H1 (cell line): Measurements from ENCODE around the gene LILRB4. TPM values are rescaled to one million over a fixed set of nuclear protein-coding genes. Genes with fewer than 3 reads are reported as not detected.

Experiments used
- CTCF ChIA-PET: fragments of 300-600 bp; sonication (Branson Sonifier 250); formaldehyde crosslinking; loops from one replicate; lab custom pipeline; 2021; ENCODE audit not compliant: partially characterized antibody; lab: Charles Lee
- POLR2A ChIA-PET: fragments of 300-600 bp; sonication (Branson Sonifier 250); formaldehyde crosslinking; loops from one replicate; lab custom pipeline; 2021; ENCODE audit warnings: inconsistent platforms; ENCODE audit not compliant: partially characterized antibody; lab: Charles Lee
- DNase-seq, 2 experiments: peaks; one replicate each; pipeline versions ENCODE4 v3.0.0 to v3.0.0-alpha.2; 2010 to 2022; ENCODE audit warnings: low spot score in 2 of 2, low read depth in 1 of 2, mixed read lengths in 1 of 2
- FAIRE-seq: peaks from 2 replicates; lab custom pipeline; 2011; peaks lifted over from hg19 to GRCh38; lab: Jason Lieb, UNC
- H2AFZ ChIP-seq: 2 replicates; pipeline ENCODE4 v1.8.1; 2012; ENCODE audit warnings: low read length, inconsistent platforms
- H2AK5ac ChIP-seq: 2 replicates; pipeline ENCODE4 v1.6.1; 2013; ENCODE audit warnings: low read depth, low read length
- H2BK120ac ChIP-seq: replicated peaks from 2 replicates; pipeline ENCODE3; 2013; ENCODE audit warnings: low read depth, low read length, inconsistent platforms
- H2BK12ac ChIP-seq: 2 replicates; pipeline ENCODE4 v1.6.1; 2013; ENCODE audit warnings: low read depth, low read length
- H2BK15ac ChIP-seq: 2 replicates; pipeline ENCODE4 v1.6.1; 2013; ENCODE audit warnings: low read length
- H2BK20ac ChIP-seq: 2 replicates; pipeline ENCODE4 v1.6.1; 2013; ENCODE audit warnings: low read length
- H2BK5ac ChIP-seq: 2 replicates; pipeline ENCODE4 v1.6.1; 2013; ENCODE audit warnings: low read depth, low read length
- H3K14ac ChIP-seq: 2 replicates; pipeline ENCODE4 v1.6.1; 2013; ENCODE audit warnings: inconsistent platforms; ENCODE audit not compliant: insufficient read length
- H3K18ac ChIP-seq: 2 replicates; pipeline ENCODE4 v1.6.1; 2013; ENCODE audit warnings: low read length; ENCODE audit errors: extremely low read depth
- H3K23ac ChIP-seq: 2 replicates; pipeline ENCODE4 v1.6.1; 2013; ENCODE audit warnings: inconsistent platforms; ENCODE audit not compliant: insufficient read length
- H3K23me2 ChIP-seq: 2 replicates; pipeline ENCODE4 v1.6.1; 2013; ENCODE audit warnings: low read depth, low read length
- H3K27ac ChIP-seq: 2 replicates; pipeline ENCODE4 v1.6.1; 2011; ENCODE audit warnings: low read depth, low read length, inconsistent platforms
- H3K27me3 ChIP-seq, 4 experiments: replicated peaks in 1 of 4; 1 replicate in 1 of 4; 2 replicates in 3 of 4; pipeline versions ENCODE4 v1.6.1 to v1.8.1; 2011 to 2013; ENCODE audit warnings: low read length in 3 of 4, mild to moderate bottlenecking in 3 of 4, inconsistent platforms in 2 of 4, mixed read lengths in 2 of 4, moderate library complexity in 1 of 4; ENCODE audit not compliant: control insufficient read depth in 3 of 4, insufficient read depth in 3 of 4; ENCODE audit errors: extremely low read depth in 1 of 4
- H3K36me3 ChIP-seq, 4 experiments: 2 replicates each; pipeline versions ENCODE4 v1.6.1 to v1.8.1; 2011 to 2013; ENCODE audit warnings: mild to moderate bottlenecking in 4 of 4, low read length in 3 of 4, moderate library complexity in 2 of 4, control low read depth in 1 of 4, inconsistent platforms in 1 of 4; ENCODE audit not compliant: insufficient read depth in 4 of 4, control insufficient read depth in 2 of 4
- H3K4ac ChIP-seq: replicated peaks from 2 replicates; pipeline ENCODE3; 2013; ENCODE audit warnings: low read length, low read depth, mixed read lengths, inconsistent platforms; ENCODE audit not compliant: insufficient read length
- H3K4me1 ChIP-seq, 4 experiments: replicated peaks in 1 of 4; 1 replicate in 1 of 4; 2 replicates in 3 of 4; pipeline versions ENCODE4 v1.6.1 to v1.8.1; 2011 to 2013; ENCODE audit warnings: low read length in 3 of 4, inconsistent platforms in 2 of 4, mixed read lengths in 1 of 4; ENCODE audit not compliant: insufficient read depth in 4 of 4, control insufficient read depth in 3 of 4
- H3K4me2 ChIP-seq, 2 experiments: 2 replicates each; pipeline versions ENCODE4 v1.6.1 to v1.8.1; 2011 to 2013; ENCODE audit warnings: low read depth in 2 of 2, low read length in 2 of 2, control low read depth in 1 of 2, inconsistent platforms in 1 of 2, mild to moderate bottlenecking in 1 of 2; ENCODE audit not compliant: insufficient read depth in 1 of 2
- H3K4me3 ChIP-seq, 4 experiments: fragments of 200-600, 300-600 bp in 1 of 4; sonication (generic), shearing (Covaris generic), sonication (Bioruptor Twin) in 1 of 4; 2 replicates each; pipeline versions ENCODE4 v1.5.1 to v1.8.1; 2011 to 2016; ENCODE audit warnings: low read length in 4 of 4, low read depth in 3 of 4, control low read depth in 2 of 4, inconsistent platforms in 2 of 4, mild to moderate bottlenecking in 2 of 4, mixed read lengths in 1 of 4, moderate library complexity in 1 of 4; ENCODE audit not compliant: insufficient read depth in 2 of 4; ENCODE audit errors: extremely low read depth in 1 of 4
- H3K56ac ChIP-seq: replicated peaks from 2 replicates; pipeline ENCODE3; 2013; ENCODE audit warnings: low read depth, mild to moderate bottlenecking, mixed read lengths, low read length, inconsistent platforms; ENCODE audit not compliant: insufficient read length
- H3K79me1 ChIP-seq: 2 replicates; pipeline ENCODE4 v1.6.1; 2013; ENCODE audit warnings: low read depth, low read length, control low read depth
- H3K79me2 ChIP-seq, 2 experiments: 2 replicates each; pipeline versions ENCODE4 v1.6.1 to v1.8.1; 2012 to 2013; ENCODE audit warnings: low read length in 2 of 2, mild to moderate bottlenecking in 2 of 2, inconsistent platforms in 1 of 2; ENCODE audit not compliant: insufficient read depth in 2 of 2, control insufficient read depth in 1 of 2
- H3K9ac ChIP-seq, 4 experiments: replicated peaks in 1 of 4; 1 replicate in 1 of 4; 2 replicates in 3 of 4; pipeline versions ENCODE4 v1.6.1 to v1.8.1; 2011 to 2013; ENCODE audit warnings: low read depth in 3 of 4, low read length in 3 of 4, control low read depth in 2 of 4, mild to moderate bottlenecking in 2 of 4, moderate library complexity in 2 of 4, inconsistent platforms in 1 of 4; ENCODE audit errors: extremely low read depth in 1 of 4
- H3K9me3 ChIP-seq, 2 experiments: 2 replicates each; pipeline versions ENCODE4 v1.6.1 to v1.8.1; 2012 to 2013; ENCODE audit warnings: mild to moderate bottlenecking in 2 of 2, moderate library complexity in 2 of 2, control low read depth in 1 of 2, inconsistent platforms in 1 of 2, low read depth in 1 of 2, low read length in 1 of 2, mixed read lengths in 1 of 2; ENCODE audit not compliant: insufficient read depth in 2 of 2
- H4K20me1 ChIP-seq, 2 experiments: replicated peaks in 1 of 2; 2 replicates each; pipeline versions ENCODE3 to v1.8.1; 2011 to 2013; ENCODE audit warnings: inconsistent platforms in 2 of 2, low read length in 2 of 2, mild to moderate bottlenecking in 1 of 2; ENCODE audit not compliant: insufficient read depth in 2 of 2, control insufficient read depth in 1 of 2
- H4K5ac ChIP-seq: 2 replicates; pipeline ENCODE4 v1.6.1; 2013; ENCODE audit warnings: low read length, low read depth, mixed read lengths, inconsistent platforms; ENCODE audit not compliant: insufficient read length
- H4K8ac ChIP-seq: 2 replicates; pipeline ENCODE4 v1.8.0; 2013; ENCODE audit warnings: mild to moderate bottlenecking, moderate library complexity, low read length, inconsistent platforms; ENCODE audit not compliant: insufficient read depth; ENCODE audit errors: extremely low read depth
- H4K91ac ChIP-seq: replicated peaks from 2 replicates; pipeline ENCODE3; 2013; ENCODE audit warnings: low read length, mixed read lengths, inconsistent platforms; ENCODE audit not compliant: insufficient read length
- FOSL1 ChIP-seq: IDR thresholded peaks from 2 replicates; pipeline ENCODE4 v1.6.1; 2011; ENCODE audit warnings: mild to moderate bottlenecking, low read depth, low read length, moderate library complexity; ENCODE audit not compliant: insufficient read depth
- SIX5 ChIP-seq: IDR thresholded peaks from 2 replicates; pipeline ENCODE4 v1.6.1; 2011; ENCODE audit warnings: mild to moderate bottlenecking, low read depth, low read length
- SRF ChIP-seq: IDR thresholded peaks from 2 replicates; pipeline ENCODE4 v1.6.1; 2011; ENCODE audit warnings: mild to moderate bottlenecking, low read depth, low read length, moderate library complexity
- SUZ12 ChIP-seq: fragments of 200-600 bp; sonication (generic); IDR thresholded peaks from 2 replicates; pipeline ENCODE4 v1.6.1; 2012; ENCODE audit warnings: mild to moderate bottlenecking, inconsistent platforms, low read length, moderate library complexity, mixed read lengths
- TAF1 ChIP-seq: IDR thresholded peaks from 2 replicates; pipeline ENCODE4 v1.6.1; 2011; ENCODE audit warnings: mild to moderate bottlenecking, low read depth, low read length
- WGBS, 2 experiments: shearing (Covaris generic) in 1 of 2; methylation state at CpG; one replicate each; pipeline versions ENCODE4 v1.1.6 to v1.1.7; 2013 to 2015; ENCODE audit warnings: low lambda C conversion rate in 2 of 2, mixed read lengths in 2 of 2, inconsistent platforms in 1 of 2, low coverage in 1 of 2, missing lambda C conversion rate in 1 of 2; ENCODE audit not compliant: insufficient replicate concordance in 2 of 2, insufficient coverage in 1 of 2, insufficient read length in 1 of 2; ENCODE audit errors: extremely low coverage in 1 of 2, missing lambda C conversion rate in 1 of 2; 5-methylcytosine and 5-hydroxymethylcytosine counted together
- polyA plus RNA-seq, 7 experiments: library from polyadenylated mRNA; depleted of rRNA in 3 of 7; stranded (reverse) in 5 of 7; unstranded in 2 of 7; fragments of >200 nt in 5 of 7; fragments of 200-250 nt in 2 of 7; gene quantifications; 1 replicate in 5 of 7; 2 replicates in 1 of 7; 4 replicates in 1 of 7; pipeline versions ENCODE4 v1.2.1 to v1.2.3, GENCODE V29; 2011 to 2013; ENCODE audit warnings: missing spikeins in 2 of 7, mixed read lengths in 2 of 7
- total RNA-seq: library from RNA; stranded (reverse); fragmentation: NEBNext Ultra II Directional; extraction: Animal tissue kit (Norgen Biotek cat#: 25700); gene quantifications from 2 replicates; pipeline ENCODE4 v1.2.1, GENCODE V29; 2021

The LILRB4 gene
- total and polyA plus RNA-seq, 2 of the 8 experiments (the other 6 are each of a cell fraction or from before 2014, with no cell fraction given): not detected

DNA sequence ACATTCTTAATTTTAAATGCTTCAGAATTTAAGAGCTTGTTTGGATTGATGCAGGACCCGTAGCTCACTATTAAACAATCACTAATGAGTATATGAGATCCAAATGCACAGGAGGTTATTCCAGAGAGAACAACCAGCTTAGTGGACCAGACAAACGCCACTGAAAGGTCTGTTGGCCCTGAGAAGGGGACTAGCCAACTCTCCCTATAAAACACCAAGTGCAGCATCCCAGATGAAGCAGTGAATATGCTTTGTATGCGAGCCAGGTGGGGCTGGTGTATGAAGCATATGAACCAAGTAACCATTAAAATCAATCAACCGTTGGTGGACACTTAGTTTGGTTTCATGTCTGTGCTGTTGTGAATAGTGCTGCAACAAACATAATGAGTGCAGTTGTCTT lies 42.3 kb upstream of the LILRB4 start:
- Histone ChIP-seq H2AFZ (no peak overlapping the region), H3K18ac (no peak overlapping the region), H3K79me1 (no peaks in the 10 kb centered on the region), H3K23ac (no peak overlapping the region), H2BK5ac (no peak overlapping the region), H3K4me3 (no peak overlapping the region), H2BK20ac (no peak overlapping the region), H3K56ac (no peak overlapping the region), H3K27me3 (no peaks in the 10 kb centered on the region), H4K20me1 (no peaks in the 10 kb centered on the region), H3K79me2 (no peaks in the 10 kb centered on the region), H2BK15ac (no peak overlapping the region), H3K9me3 (peaks cover 25 to 47% of the 10 kb centered on the region in 2 experiments; a peak in 3 of 4 replicates), H2BK12ac (no peak overlapping the region), H2AK5ac (no peak overlapping the region), H2BK120ac (no peak overlapping the region), H4K5ac (no peak overlapping the region), H3K4me2 (no peak overlapping the region), H3K36me3 (no peaks in the 10 kb centered on the region), H3K14ac (no peak overlapping the region), H3K27ac (no peak overlapping the region), H4K91ac (no peak overlapping the region), H3K4me1 (no peaks in the 10 kb centered on the region), H4K8ac (no peak overlapping the region), H3K4ac (no peak overlapping the region), H3K23me2 (no peaks in the 10 kb centered on the region), H3K9ac (no peak overlapping the region)
- CTCF ChIA-PET: no interaction called here
- POLR2A ChIA-PET: interaction anchor here (0.6 kb wide), 1 partner anchor 14 kb away, joined by 3 read pairs; no protein-coding TSS in a partner anchor
- whole genome bisulfite sequencing, 2 experiments: 76% methylated on average over 4 of the region's 4 CpGs; no CpG with 5 or more reads in 1 of the 2 experiments
- TF ChIP-seq SIX5 (no peak), FOSL1 (no peak), SRF (no peak), SUZ12 (no peak), TAF1 (no peak)
- DNase-seq: no peak
- FAIRE-seq: no peak
